GM18498 (cell line): ENCODE data around the gene BABAM1.

Source experiments
- ATAC-seq: cut with Tn5 transposase; IDR thresholded peaks from one replicate; pipeline ENCODE4 v1.9.1; 2021; ENCODE audit warnings: mild to moderate bottlenecking, moderate library complexity; ENCODE audit not compliant: unreplicated experiment

Gene BABAM1

DNA sequence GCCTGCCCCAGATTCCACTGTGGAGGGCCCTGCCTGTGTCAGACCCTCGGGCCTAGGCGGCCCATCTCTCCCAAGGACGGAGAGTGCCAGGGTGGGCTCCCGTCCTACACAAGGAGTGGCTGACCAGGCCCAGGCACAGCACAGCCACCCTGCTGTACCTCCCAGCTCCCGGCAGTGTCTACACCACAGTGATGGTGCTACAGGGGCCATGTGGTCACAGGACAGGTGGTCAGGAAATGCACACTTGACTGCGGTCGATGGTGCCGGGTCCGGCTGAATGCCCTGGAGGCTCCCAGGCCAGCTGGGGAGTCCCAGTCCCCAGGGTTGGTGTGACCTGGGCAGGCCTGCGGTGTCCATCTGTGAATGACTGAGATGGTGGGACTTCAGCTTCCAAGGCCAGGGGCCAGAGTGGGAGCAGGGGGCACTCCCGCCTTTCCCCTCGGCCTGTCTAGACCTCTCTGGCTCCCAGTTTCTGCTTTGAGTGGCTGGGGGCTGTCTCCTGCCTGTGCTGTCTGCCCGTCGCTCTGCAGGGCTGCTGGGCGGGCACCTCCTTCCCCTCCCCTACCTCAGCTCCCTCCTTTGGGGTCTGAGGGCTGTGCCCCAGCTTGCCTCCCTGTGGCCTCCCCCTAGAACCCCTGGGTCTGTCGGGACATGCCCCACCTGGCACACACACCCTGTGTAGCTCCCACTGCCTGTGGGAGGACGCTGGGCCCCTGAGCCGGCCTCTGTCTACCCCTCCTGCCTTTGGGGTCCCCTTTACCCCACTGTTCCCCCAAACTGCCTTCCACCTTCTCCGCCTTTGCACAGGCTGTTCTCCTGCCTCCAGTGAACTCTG, 54.6 kb downstream of the BABAM1 start:
- no peak for ATAC-seq

DNA sequence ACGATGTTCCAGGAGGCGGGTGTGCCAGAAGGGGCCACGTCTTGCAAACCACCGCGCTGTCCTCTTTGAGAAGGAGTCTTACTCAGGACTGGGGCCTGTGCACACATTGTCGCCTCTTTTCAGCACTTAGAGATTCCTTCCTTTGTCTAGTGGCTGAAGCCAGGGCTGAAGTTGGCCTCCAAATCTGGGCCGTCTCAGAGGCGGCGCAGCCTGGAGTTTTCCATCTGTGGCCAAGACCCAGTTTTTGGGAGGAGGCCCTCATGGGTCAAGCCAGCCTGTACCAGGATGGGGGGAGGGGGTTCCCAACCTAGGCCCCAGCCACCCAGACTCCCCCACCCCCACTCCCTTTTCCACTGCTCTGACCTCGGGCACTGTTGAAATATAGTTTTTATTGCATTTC, 55.6 kb downstream of the BABAM1 start:
- ATAC-seq, result no peak

DNA sequence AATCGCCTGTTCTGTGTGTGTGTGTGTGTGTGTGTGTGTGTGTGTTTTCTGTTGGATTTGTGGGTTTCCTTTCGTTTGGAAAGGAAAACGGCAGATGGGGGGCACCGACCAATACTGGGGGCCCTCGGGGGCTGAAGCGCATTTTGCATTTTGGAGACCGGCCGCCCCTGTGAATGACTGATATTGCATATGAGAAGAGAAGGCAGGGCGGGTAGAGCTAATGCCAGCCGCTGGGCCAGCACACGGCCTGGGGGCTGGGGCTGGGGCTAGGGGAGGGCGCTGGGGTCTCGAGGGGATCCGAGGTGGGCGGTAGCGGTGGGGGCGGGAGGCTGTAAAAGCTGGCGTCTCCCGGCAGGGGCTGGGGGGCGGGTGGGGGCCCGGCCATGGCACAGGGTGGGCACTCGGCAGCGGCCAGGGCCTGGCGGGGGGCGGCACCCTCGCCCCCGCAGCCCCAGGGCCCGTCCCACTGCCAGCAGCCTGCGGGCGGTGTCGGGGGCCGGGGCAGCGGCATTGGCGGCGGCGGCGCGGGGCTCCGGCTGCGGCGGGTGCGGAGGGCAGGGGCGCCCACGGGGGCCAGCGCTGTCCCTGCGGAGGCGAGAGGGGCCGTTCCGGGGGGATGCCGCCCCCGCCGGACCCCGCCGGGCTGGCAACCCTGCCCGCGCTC, 56.2 kb downstream of the BABAM1 start:
- no peak for ATAC-seq

DNA sequence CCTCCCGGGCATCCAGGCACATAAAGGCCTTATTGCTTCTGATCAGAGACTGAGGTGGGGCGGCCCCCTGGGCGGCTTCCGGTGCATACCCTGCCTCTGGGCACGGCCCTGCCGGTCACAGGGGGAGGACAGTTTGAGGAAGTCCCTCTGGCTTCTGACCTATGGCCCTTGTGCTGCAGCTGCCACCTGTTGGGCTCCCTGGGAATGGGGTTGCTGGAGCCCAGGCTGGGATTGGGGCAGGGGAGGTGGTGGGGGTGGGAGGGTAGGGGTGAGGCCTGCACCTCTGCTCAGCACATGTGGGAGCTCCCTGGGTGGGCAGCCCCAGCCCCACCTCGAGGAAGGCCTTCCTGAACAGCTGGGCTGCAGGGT, 56.7 kb downstream of the BABAM1 start:
- no peak for ATAC-seq

DNA sequence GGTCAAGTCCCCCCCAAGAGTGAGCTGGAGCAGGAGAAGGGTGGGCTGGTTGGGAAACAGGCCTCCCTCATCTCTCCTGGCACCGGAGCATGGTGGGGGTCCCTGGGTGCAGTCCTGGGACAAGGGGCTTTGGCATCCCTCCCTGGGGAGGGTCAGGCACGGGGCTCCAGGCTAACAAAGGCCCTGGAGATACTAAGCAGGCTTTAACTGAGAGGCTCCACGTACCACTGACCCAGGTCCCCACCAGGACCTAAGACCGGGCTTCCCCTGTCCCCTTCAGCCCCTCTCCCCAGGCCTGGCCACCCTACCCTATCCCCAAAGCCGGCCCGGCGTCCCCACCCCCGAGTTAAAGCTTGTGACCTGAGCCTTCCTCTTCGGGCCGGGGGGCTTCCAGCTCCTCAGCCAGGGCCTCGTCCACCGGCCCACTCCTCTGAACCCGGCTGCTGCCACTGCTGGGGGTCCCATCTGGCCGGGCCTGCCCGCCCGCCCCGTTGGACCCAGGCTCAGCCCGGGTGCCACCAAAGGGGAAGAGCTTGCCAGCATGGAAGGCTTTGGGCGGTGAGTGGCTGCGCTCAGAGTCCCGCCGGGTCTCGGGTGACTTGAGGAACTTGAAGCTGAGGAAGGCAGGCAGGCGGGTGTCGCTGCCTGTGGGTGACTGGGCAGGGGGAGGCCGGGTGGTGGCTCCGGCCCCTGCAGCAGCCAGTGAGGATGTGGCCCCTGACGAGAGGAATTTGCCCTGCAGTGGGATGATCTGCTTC, 57.3 kb downstream of the BABAM1 start:
- ATAC-seq, result no peak

DNA sequence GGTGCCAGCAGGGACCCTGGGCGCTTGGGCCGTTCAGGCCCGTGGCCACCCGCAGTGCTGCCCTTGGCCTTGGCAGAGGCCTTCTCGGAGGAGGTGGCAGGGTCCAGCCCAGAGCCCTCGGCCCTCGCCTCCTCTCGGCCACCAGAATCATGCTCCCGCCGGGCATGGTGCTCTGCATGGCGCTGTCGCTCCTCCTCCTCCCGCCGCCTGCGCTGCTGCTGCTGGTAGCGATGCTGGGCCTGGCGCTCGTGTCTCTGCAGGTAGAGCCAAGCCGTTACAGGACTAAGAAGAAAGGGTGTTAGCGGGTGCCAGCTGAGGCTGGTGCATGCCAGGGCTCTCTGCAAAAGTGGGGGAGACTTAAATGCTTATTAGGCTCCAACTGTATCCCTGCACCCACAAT, 57.9 kb downstream of the BABAM1 start:
- no peak for ATAC-seq

DNA sequence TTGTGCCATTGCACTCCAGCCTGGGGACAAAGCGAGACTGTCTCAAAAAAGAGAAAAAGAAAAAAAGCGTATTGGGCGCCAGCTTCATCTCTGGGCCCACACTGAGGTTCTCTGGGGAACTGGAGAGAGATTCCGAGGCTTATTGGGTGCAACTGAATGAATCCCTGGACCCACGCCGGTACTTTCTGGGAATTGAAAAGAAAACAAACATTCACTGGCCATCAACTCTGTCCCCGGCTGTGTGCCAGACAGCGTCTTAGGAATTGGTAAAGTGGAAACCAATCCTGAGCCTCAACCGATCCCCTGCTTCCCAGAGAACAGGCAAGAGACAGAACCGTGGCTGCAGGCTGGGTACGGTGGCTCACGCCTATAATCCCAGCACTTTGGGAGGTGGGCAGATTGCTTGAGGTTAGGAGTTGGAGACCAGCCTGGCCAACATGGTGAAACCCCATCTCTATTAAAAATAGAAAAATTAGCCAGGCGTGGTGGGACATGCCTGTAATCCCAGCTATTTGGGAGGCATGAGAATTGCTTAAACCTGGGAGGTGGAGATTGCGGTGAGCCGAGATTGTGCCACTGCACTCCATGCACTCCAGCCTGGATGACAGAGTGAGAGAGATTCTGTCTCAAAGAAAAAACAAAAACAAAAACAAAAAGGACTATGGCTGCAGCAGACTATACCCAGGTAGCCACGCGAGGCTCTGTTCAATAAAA, 58.8 kb downstream of the BABAM1 start:
- no peak for ATAC-seq

DNA sequence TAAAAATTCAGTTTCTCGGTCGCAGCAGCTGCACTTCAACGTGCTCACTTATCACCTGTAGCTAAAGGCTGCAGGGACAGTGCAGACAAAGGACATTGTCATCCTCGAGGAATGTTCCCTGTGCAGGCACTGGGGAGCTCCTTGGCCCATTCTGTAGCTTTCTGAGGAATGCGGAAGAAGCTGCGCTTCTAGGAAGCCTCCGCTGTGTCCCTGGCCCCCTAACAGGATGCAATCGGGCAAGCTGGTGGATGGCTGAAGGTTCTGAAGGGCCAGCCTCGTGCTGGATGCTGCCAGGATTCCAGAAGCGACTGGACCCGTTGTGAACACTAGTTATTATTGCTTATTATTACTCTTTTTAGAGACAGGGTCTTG, 59.3 kb downstream of the BABAM1 start:
- no peak for ATAC-seq

DNA sequence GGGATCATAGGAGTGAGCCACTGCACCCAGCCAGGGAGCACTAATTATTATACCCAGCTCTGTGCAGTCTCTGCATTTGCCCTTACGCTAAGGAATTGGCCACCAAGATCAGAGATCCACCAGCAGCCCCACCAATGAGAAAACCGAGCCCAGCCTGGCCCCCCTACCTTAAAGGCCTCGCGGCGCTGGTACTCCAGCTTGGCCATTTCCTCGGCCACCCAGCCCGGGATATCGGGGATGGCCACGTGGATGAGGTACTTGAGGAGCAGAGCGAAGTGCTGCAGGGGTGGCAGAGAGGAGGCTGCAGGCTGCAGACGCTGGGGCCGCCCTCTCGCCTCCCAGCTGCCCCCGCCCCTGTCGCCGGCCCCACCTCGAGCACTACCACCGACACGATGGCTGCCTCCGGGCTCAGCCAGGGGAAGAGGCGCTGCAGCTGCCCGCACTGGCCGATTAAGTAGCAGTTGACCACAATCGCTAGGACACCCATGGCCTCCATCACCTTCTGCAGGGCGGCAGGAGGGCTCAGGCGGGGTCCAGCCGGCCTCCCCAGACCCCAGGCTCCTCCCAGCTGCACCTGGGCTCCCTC, 59.9 kb downstream of the BABAM1 start:
- ATAC-seq, result no peak

DNA sequence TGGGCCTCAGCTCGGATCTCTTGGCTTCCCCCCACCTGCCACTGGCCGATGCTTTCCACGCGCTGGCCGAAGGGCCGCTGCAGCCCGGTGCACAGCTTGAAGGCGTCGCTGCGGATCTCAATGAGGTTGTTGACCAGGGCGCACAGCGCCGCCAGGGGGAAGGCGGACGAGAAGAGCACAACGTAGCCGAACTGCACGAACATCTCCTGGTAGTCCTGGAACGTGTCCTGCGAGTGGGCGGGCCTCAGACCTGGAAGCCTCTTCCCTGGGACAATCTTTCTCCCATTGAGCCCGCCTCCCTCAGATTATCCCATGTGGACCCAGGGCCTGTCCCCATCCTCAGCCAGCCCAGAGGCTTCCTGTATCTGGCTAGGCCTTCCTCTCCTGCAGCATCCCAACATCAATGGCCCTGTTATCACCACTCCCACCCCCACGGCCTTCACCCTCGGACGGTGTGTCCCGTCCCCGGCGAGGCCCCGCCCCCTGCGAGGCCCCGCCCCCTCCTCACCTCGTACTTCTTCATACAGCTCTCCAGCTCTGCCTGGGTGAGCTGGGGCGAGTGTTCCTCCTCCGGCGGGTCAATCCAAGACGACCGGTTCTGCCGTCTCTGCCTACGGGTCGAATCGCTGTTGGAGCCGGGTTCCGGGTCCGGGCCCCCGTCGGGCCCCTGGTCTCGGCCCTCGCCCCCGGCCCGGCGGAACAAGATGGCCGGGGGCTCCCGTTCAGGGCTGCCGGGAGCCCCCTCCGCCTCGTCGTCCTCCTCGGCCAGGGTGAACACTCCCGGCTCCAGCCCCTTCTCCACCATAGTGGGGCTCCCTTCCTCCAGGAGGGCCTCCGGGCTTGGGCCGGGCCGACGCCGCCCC, 60.6 kb downstream of the BABAM1 start:
- ATAC-seq, result no peak
